Coronary artery (tissue), 2 donors: Measurements from ENCODE around the gene EPGN.

Experiments
- DNase-seq: peaks from one replicate; pipeline ENCODE4 v3.0.0-alpha.2; 2017; ENCODE audit warnings: low spot score
- H3K27ac ChIP-seq, 2 donors: fragments of 200-600 bp; sonication (generic); one replicate each; pipeline ENCODE4 v1.5.1; 2016 to 2019
- H3K4me3 ChIP-seq: fragments of 200-600 bp; sonication (generic); 2 replicates; pipeline ENCODE4 v1.5.1; 2016; ENCODE audit warnings: mild to moderate bottlenecking, moderate library complexity
- TF ChIP-seq, protein P1 (sequence below): fragments of 200-600 bp; sonication (generic); IDR thresholded peaks from one replicate; pipeline ENCODE4 v1.5.1; 2019; ENCODE audit warnings: antibody characterized with exemption

Gene EPGN

DNA sequence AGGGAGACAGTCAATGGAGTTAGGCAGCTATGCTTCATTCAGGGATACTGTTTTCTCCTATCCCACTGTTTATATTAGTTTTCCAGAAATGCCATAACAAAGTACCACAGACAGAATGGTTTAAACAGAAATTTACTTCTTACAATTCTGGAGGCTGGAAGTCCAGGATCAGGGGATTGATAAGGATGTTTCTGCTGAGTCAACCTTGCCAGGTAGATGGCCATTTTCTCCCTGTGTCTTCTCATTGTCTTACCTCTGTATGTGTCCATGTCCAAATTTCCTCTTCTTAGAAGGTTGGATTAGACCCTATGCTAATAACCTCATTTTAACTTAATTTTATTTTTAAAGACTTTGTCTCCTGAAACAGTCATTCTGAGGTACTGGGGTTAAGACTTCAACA lies 20.5 kb upstream of the EPGN start:
- H3K4me3 ChIP-seq: no peak overlapping the region
- TF ChIP-seq, protein P1, sequence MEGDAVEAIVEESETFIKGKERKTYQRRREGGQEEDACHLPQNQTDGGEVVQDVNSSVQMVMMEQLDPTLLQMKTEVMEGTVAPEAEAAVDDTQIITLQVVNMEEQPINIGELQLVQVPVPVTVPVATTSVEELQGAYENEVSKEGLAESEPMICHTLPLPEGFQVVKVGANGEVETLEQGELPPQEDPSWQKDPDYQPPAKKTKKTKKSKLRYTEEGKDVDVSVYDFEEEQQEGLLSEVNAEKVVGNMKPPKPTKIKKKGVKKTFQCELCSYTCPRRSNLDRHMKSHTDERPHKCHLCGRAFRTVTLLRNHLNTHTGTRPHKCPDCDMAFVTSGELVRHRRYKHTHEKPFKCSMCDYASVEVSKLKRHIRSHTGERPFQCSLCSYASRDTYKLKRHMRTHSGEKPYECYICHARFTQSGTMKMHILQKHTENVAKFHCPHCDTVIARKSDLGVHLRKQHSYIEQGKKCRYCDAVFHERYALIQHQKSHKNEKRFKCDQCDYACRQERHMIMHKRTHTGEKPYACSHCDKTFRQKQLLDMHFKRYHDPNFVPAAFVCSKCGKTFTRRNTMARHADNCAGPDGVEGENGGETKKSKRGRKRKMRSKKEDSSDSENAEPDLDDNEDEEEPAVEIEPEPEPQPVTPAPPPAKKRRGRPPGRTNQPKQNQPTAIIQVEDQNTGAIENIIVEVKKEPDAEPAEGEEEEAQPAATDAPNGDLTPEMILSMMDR: no peak
- no peak overlapping the region for H3K27ac ChIP-seq
- no peak for DNase-seq

DNA sequence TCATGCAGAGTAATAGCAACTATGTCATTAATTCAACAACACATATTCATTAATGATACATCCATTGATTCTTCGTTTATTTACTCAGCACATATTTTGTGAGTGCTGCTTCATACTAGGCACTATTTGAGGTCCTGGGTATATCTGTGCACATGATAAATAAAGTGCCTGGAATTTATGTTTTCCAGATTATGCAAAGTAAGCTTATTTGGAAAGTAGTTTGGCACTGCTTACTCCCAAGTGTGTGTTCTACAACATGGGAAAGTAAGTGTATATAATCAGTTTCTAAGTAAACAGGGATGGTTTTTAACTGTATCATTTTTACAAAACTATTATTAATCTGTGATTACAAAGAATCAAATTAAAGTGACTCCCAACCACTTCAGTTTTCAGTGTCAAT lies 16.8 kb upstream of the EPGN start:
- TF ChIP-seq, protein P1: no peak
- no peak for DNase-seq
- Histone ChIP-seq H3K27ac (no peak overlapping the region), H3K4me3 (no peak overlapping the region)

DNA sequence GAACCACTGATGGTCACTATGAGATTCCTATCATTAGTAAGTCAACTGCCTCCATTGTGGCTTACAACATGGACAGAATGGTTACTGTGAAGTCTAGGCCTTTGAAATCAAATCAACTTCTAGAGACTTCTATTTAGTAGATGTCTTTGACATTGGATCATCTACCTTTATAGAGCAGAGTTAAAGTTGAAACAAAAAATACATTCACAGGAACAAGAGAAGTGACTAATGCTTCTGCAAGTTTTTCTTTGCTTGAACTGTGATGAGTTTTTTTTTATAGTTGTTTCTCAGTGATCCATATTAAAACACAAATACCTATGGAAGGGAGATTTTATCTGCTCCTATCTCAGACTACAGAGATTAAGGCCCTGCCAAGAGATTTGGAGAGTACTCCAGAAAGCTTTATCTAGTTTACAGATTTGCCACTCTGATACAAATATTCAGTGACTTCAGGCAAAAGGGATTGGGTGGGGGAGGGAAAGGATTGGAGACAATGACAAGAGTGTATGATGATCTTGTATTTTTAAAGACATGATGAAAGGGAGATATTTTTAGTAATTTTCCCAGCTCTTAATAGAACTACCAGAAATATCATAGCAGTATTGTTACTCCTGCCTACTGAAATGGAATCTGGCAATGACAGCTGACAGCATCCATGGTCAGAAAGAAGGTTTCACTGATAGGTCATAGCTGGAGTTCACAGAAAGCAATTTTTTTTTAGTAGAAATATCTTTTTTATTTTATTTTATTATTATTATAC lies 16.0 kb upstream of the EPGN start:
- TF ChIP-seq, protein P1: no peak
- no peak for DNase-seq
- no peak overlapping the region for H3K27ac ChIP-seq
- H3K4me3 ChIP-seq: no peak overlapping the region

DNA sequence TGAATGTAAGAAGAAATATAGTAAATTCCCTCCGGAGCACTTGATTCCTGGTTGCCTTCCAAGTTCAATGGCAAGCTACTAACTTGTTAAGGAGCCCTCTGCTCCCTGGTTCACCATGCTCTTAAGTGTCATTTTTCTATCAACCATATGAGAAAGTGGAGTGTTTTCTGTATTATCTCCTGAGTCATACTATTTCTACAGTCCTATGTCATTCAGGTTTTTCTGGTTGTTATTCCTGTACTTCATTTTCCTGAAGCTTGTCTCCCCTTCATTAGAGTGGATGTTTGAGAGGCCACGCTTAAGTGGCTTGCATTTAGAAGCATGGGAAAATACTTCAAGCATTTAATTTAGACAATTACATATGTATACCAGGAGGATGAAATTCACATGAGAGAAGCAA lies 14.7 kb upstream of the EPGN start:
- Histone ChIP-seq H3K4me3 (no peak overlapping the region), H3K27ac (no peak overlapping the region)
- TF ChIP-seq, protein P1: no peak
- DNase-seq: no peak

DNA sequence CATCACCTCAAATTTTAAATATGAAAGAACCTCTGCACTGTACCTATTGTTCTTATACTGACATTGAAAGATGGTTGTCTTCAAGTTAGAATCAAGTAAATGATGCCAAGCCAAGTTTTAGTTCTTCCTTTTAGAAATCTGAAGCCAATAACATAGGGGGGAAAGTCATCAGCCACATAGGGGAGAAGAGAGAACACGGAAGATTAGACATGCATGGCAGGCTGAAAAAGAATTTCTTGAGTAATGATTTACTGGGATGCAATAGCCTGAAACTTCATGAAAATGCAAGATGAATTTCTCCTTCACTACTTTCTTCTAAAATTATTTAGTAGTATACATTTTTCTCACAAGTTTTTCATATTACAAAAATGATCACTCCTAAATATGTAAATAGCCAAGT lies 13.6 kb upstream of the EPGN start:
- no peak for DNase-seq
- TF ChIP-seq, protein P1: no peak
- Histone ChIP-seq H3K4me3 (no peak overlapping the region), H3K27ac (no peak overlapping the region)

DNA sequence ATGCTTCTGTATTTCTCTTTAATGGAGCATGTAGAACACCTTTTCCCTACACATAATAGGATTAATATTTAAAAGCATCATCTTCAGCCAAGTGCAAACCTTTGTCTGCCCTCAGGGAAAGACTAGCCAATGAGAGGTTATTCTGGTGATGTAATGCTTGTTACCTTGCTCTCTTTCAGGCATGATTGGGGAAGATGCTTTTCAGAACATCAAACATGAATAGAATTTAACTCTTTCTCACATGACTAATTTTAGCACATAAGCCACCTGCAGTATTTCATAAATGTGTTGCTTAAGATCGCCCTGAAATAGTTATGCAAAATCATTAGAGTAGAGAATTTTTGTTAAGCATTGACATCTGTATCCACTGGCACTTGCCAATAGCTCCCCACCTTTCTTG lies 10.7 kb upstream of the EPGN start:
- Histone ChIP-seq H3K4me3 (no peak overlapping the region), H3K27ac (no peak overlapping the region)
- TF ChIP-seq, protein P1: no peak
- no peak for DNase-seq

DNA sequence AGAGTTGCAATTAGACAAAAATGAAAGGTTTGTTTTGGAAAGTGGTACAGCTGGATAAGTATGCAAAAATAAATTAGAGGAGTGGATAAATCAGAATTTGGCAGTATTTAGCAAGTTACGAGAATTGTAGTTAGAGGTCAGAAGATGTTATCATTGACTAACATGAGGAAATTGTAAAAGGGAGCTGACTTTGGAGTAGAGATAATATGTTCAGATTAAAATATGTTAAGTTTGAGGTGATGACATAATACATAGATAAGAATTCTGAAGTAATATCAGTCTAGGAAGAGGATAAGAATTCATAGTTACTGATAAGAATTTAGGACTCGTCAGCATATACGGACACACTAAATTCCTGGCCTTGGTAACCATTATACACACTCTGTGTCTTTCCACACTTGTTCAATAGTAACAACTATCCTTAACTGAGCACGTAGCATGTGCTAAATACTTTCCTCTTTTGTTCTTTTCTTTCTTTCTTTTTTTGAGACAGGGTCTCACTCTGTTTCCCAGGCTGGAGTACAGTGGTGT lies 4.1 kb upstream of the EPGN start:
- TF ChIP-seq, protein P1: no peak
- H3K4me3 ChIP-seq: no peak overlapping the region
- no peak for DNase-seq

More for the DNA sequence above, 4.1 kb upstream of the EPGN start:
- no peak overlapping the region for H3K27ac ChIP-seq
